BLaER1 (cell line): ENCODE measurements around the gene PPT2.
"Not testable (repeated sequence)": the region's sequence is repeated elsewhere in the genome, so short reads cannot be mapped to it uniquely, and the experiment has no call there.

Experiments used
- H3K27ac ChIP-seq: shearing (Covaris generic); formaldehyde crosslinking; 2 replicates; pipeline ENCODE4 v1.8.1; 2022
- H3K27me3 ChIP-seq: shearing (Covaris generic); formaldehyde crosslinking; 2 replicates; pipeline ENCODE4 v1.8.1; 2022
- H3K36me3 ChIP-seq: shearing (Covaris generic); formaldehyde crosslinking; 2 replicates; pipeline ENCODE4 v1.8.1; 2022
- H3K4me1 ChIP-seq: shearing (Covaris generic); formaldehyde crosslinking; 2 replicates; pipeline ENCODE4 v1.8.1; 2022
- H3K4me2 ChIP-seq: shearing (Covaris generic); formaldehyde crosslinking; 2 replicates; pipeline ENCODE4 v1.8.1; 2022
- H3K4me3 ChIP-seq: shearing (Covaris generic); formaldehyde crosslinking; 2 replicates; pipeline ENCODE4 v1.8.1; 2022
- H3K9ac ChIP-seq: shearing (Covaris generic); formaldehyde crosslinking; 2 replicates; pipeline ENCODE4 v1.8.1; 2022
- H3K9me3 ChIP-seq: shearing (Covaris generic); formaldehyde crosslinking; 2 replicates; pipeline ENCODE4 v1.8.1; 2022
- H4K20me1 ChIP-seq: shearing (Covaris generic); formaldehyde crosslinking; 2 replicates; pipeline ENCODE4 v1.8.1; 2022
- Cebpa-rat ChIP-seq: shearing (Covaris generic); IDR thresholded peaks from 2 replicates; pipeline ENCODE4 v1.8.1; 2022

The PPT2 gene

GRCh38 chr6:32188381-32189068 lies 34.6 kb downstream of the PPT2 start:
- H3K27me3 ChIP-seq = no peaks in the 10 kb centered on the region
- peak overlapping the region; percentile 95 for H3K9ac ChIP-seq
- peak overlapping the region; percentile 80 for H3K4me3 ChIP-seq
- H3K4me1 ChIP-seq = peaks cover 59% of the 10 kb centered on the region
- H3K4me2 ChIP-seq = peak overlapping the region; percentile 98
- H3K9me3 ChIP-seq = no peaks in the 10 kb centered on the region
- peak overlapping the region; percentile 94 for H3K27ac ChIP-seq
- H4K20me1 ChIP-seq = no peaks in the 10 kb centered on the region; the same call in 1 of the 2 replicates
- TF ChIP-seq Cebpa-rat = no peak
- H3K36me3 ChIP-seq = peaks cover 35% of the 10 kb centered on the region

GRCh38 chr6:32189069-32189741 lies 35.3 kb downstream of the PPT2 start:
- peaks cover 28% of the 10 kb centered on the region for H3K36me3 ChIP-seq
- peak overlapping the region; percentile 94 for H3K27ac ChIP-seq
- H3K4me2 ChIP-seq = peak overlapping the region; percentile 98
- H3K9me3 ChIP-seq = no peaks in the 10 kb centered on the region
- no peaks in the 10 kb centered on the region for H3K27me3 ChIP-seq
- H3K4me1 ChIP-seq = peaks cover 66% of the 10 kb centered on the region
- no peak for TF ChIP-seq Cebpa-rat
- H3K9ac ChIP-seq = peak overlapping the region; percentile 95
- peak overlapping the region; percentile 80 for H3K4me3 ChIP-seq
- H4K20me1 ChIP-seq = no peaks in the 10 kb centered on the region; the same call in 1 of the 2 replicates

GRCh38 chr6:32189742-32190053 lies 35.8 kb downstream of the PPT2 start:
- Histone ChIP-seq H3K27me3 (no peaks in the 10 kb centered on the region), H3K4me1 (peaks cover 70% of the 10 kb centered on the region), H3K27ac (peak overlapping the region; percentile 94), H3K4me3 (peak overlapping the region; percentile 80), H3K4me2 (peak overlapping the region; percentile 98), H3K9me3 (no peaks in the 10 kb centered on the region), H3K9ac (peak overlapping the region; percentile 95), H3K36me3 (peaks cover 26% of the 10 kb centered on the region), H4K20me1 (no peaks in the 10 kb centered on the region; the same call in 1 of the 2 replicates)
- no peak for TF ChIP-seq Cebpa-rat

GRCh38 chr6:32190054-32190851 lies 36.3 kb downstream of the PPT2 start, which contains the start of gene PBX2:
TSS of gene PBX2 (minus strand) at chr6:32190202. CDS start at chr6:32189915, 287 bp downstream.
- TF ChIP-seq Cebpa-rat = no peak
- Histone ChIP-seq H3K27me3 (no peaks in the 10 kb centered on the region), H3K9me3 (no peaks in the 10 kb centered on the region), H3K4me2 (peak within 1 kb of the TSS; percentile 99), H3K27ac (peak within 1 kb of the TSS; percentile 95), H3K4me3 (peak within 1 kb of the TSS; percentile 80), H3K4me1 (peaks cover 76% of the 10 kb centered on the region), H3K36me3 (peaks cover 26% of the 10 kb centered on the region), H4K20me1 (no peaks in the 10 kb centered on the region; the same call in 1 of the 2 replicates), H3K9ac (peak within 1 kb of the TSS; percentile 95)

- H3K27me3 ChIP-seq = no peaks in the 10 kb centered on the region
- no peaks in the 10 kb centered on the region; the same call in 1 of the 2 replicates for H4K20me1 ChIP-seq
- H3K27ac ChIP-seq = peak overlapping the region; percentile 95
- H3K9ac ChIP-seq = peak overlapping the region; percentile 85
- H3K4me2 ChIP-seq = peak overlapping the region; percentile 99
- peak overlapping the region; percentile 80 for H3K4me3 ChIP-seq
- H3K9me3 ChIP-seq = no peaks in the 10 kb centered on the region
- H3K36me3 ChIP-seq = peaks cover 23% of the 10 kb centered on the region
- H3K4me1 ChIP-seq = peaks cover 76% of the 10 kb centered on the region
- no peak for TF ChIP-seq Cebpa-rat
Observed at GRCh38 chr6:32190911-32191677, 37.2 kb downstream of the PPT2 start.

GRCh38 chr6:32191696-32192607 lies 38.0 kb downstream of the PPT2 start:
- H3K4me2 ChIP-seq = peak overlapping the region; percentile 99
- H4K20me1 ChIP-seq = no peaks in the 10 kb centered on the region
- peaks cover 14% of the 10 kb centered on the region for H3K36me3 ChIP-seq
- peak overlapping the region; percentile 80 for H3K4me3 ChIP-seq
- no peaks in the 10 kb centered on the region for H3K9me3 ChIP-seq
- peaks cover 75% of the 10 kb centered on the region for H3K4me1 ChIP-seq
- H3K27ac ChIP-seq = peak overlapping the region; percentile 95
- peak overlapping the region; percentile 85 for H3K9ac ChIP-seq
- H3K27me3 ChIP-seq = no peaks in the 10 kb centered on the region
- no peak for TF ChIP-seq Cebpa-rat

GRCh38 chr6:32192608-32193039 lies 38.7 kb downstream of the PPT2 start, which contains the start of gene GPSM3:
TSS of gene GPSM3 (minus strand) at chr6:32192643. CDS start at chr6:32192513, 130 bp downstream.
- TF ChIP-seq Cebpa-rat = no peak
- H3K27ac ChIP-seq = peak within 1 kb of the TSS; percentile 95
- peak within 1 kb of the TSS; percentile 85 for H3K9ac ChIP-seq
- H3K27me3 ChIP-seq = no peaks in the 10 kb centered on the region
- H3K4me3 ChIP-seq = peak within 1 kb of the TSS; percentile 80
- peaks cover 8% of the 10 kb centered on the region for H3K36me3 ChIP-seq
- peak within 1 kb of the TSS; percentile 99 for H3K4me2 ChIP-seq
- no peaks in the 10 kb centered on the region for H4K20me1 ChIP-seq
- H3K4me1 ChIP-seq = peaks cover 75% of the 10 kb centered on the region
- no peaks in the 10 kb centered on the region for H3K9me3 ChIP-seq

- Histone ChIP-seq H3K27ac (peak overlapping the region; percentile 95), H3K4me2 (peak overlapping the region; percentile 99), H3K4me1 (peaks cover 70% of the 10 kb centered on the region), H3K4me3 (peak overlapping the region; percentile 80), H3K9ac (peak overlapping the region; percentile 85)
- H4K20me1 ChIP-seq, H3K27me3 ChIP-seq, H3K36me3 ChIP-seq, H3K9me3 ChIP-seq: not testable (repeated sequence)
Observed at GRCh38 chr6:32193096-32193495, 39.2 kb downstream of the PPT2 start.
